ENCODE results near the gene RGPD4. TPM values are rescaled to one million over a fixed set of nuclear protein-coding genes. Genes with fewer than 3 reads are reported as not detected.

RGPD4 gene
- total RNA-seq, 1 donor from 2014 or later: not detected

- DNase-seq (ENCODE audit: low read depth): no peak
Measured at GRCh38 chr2:107927034-107927534, 100.4 kb downstream of the RGPD4 start.

- DNase-seq (ENCODE audit: low read depth): no peak
Measured at GRCh38 chr2:107931412-107931811, 104.7 kb downstream of the RGPD4 start.

GRCh38 chr2:107932488-107932887 lies 105.8 kb downstream of the RGPD4 start:
- no peak for DNase-seq (ENCODE audit: low read depth)

- peak; percentile 16 for DNase-seq (ENCODE audit: low read depth)
Measured at GRCh38 chr2:107932979-107933378, 106.3 kb downstream of the RGPD4 start.

- no peak for DNase-seq (ENCODE audit: low read depth)
Measured at GRCh38 chr2:107936433-107937359, 110.0 kb downstream of the RGPD4 start.

Other genes with a start within 250 kb of the RGPD4 start
- not detected in 2 replicates for gene SLC5A7, start 159.6 kb downstream of the RGPD4 start, total RNA-seq